Amniotic stem cell (primary cell): ENCODE measurements around the gene NUDT16L1.
"Not testable (repeated sequence)": the region's sequence is repeated elsewhere in the genome, so short reads cannot be mapped to it uniquely, and the experiment has no call there.

Experiments used
- DNase-seq: peaks from one replicate; lab custom pipeline; 2025; lab: John Stamatoyannopoulos, UW

The NUDT16L1 gene

DNA sequence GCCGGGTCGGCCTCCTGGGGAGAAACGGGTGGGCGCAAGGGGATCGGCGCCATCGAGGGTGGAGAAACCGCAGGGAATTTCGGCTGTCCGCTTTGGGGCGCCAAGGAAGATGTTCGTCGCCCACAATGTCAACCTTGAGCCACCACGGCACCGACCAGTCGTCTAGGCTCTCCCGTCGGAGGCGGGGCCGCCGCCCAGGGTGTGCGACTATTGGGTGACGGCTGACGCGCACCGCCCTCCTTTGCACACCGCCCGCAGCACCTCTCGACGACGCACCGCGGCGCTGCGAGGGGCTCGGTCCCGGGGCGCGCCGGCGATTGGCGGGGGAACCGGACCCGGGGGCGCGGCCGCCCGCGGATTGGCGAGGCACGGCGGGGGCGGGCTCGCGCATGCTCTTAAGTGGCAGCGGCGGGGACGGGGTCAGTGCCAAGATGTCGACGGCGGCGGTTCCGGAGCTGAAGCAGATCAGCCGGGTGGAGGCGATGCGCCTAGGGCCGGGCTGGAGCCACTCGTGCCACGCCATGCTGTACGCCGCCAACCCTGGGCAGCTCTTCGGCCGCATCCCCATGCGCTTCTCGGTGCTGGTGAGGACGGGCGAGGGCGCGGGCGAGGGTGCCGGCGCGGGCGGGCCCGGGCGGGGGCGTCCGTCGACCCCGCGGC, at the start of gene NUDT16L1:
TSS of gene NUDT16L1 (plus strand) at position 267 of the 660 bp plus-strand sequence. CDS start at position 432, 165 bp downstream.
- DNase-seq, result peak; percentile 95

DNA sequence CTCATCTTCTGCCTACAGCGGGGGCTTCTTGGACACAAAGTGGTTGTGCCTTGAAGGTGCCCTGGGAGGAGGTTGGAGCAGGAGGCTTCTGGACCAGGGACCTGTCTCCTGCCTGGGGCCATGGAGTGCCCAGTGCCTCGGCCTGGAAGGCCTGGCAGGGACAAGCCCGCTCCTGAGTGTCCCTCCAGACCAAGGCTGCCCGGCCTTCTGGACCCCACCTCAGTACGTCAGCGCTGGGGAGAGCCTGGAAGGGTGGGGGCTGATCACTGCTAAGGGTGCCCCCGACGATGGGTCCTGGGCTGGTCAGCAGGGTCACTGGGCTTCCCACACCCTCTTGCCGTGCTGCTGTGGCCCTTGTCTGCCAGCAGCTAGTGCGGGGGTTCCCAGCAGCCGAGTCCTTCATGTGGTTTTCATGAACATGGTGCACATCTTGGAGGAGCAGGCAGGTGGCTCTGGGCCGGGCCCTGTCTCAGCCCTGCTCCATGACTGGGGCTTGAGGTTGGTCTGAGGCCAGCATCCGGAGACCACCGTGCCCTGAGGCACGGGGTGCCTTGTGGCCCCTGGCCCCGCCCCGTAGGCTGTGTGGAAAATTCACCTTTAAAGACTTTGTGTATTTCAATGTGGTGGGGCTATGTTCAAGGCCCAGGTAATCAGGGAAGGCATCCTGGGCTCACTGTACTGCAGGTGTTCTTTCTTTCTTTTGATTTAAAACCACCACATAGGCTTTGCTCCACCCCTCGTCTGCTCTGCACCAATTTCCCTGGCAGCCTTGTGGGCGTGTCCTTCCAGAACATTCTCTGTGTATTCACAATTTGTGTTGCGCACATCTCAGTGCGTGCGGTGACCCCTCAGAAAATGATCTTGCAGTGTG, 46.4 kb upstream of the NUDT16L1 start:
- no peak for DNase-seq

DNA sequence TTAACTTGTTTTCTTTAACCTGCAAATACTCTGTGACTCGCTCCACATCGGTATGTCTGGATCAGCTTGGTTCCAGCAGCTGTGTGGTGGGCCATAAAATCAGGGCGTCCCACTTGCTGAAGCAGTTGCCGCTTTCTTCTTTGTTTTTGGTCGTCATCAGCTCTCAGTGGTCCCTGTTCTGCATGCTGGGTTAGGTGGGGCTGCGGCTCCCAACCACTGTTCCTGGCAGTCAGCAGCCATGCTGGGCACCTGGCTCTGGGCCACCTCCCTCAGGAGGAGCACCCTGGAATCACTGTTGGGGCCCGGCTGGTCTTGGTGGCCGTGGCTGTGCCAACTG, 45.8 kb upstream of the NUDT16L1 start:
- DNase-seq, result no peak

DNA sequence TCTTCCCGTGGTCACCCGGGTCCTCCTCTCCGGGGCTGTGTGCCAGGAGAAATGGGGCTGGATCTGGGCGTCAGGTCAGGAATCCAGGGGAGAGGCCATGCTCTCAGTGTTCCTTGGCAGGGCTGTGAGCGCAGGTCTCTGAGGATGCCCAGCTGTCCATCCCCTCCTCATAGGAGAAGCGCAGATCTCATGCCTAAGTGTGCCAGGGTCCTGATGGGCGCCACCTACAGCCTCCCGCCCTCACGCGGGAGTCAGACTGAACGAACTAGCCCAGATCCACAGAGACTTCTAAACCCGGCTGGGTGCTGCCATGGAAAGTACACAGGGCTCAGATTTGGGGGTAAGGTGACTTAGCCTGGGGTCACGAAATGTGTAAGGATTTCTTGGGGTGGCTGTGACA, 44.4 kb upstream of the NUDT16L1 start:
- no peak for DNase-seq

DNA sequence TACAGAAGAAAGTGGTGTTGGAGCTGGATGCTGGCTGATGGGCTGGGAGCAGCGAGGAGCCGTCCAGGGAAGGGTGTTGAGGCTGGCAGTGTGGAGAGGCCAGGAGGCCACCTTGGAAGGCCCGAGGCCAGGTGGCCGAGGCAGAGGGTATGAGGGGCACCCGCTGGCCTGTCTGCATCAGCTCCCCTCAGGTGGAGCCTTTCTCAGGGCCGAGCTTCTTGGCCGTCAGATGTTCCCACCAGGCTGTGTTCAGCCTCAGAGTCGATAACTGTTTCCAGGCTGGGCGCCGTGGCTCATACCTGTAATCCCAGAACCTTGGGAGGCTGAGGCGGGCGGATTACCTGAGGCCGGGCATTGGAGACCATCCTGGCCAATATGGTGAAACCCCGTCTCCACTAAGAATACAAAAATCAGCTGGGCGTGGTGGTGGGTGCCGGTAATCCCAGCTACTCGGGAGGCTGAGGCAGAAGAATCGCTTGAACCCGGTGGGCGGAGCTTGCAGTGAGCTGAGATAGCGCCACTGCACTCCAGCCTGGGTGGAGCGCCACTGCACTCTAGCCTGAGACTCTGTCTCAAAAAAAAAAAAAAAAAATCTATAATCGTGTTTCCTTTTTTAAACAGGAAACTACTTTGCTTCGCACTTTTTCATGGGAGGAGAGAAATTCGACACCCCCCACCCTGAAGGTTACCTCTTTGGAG, 43.5 kb upstream of the NUDT16L1 start:
- no peak for DNase-seq

DNA sequence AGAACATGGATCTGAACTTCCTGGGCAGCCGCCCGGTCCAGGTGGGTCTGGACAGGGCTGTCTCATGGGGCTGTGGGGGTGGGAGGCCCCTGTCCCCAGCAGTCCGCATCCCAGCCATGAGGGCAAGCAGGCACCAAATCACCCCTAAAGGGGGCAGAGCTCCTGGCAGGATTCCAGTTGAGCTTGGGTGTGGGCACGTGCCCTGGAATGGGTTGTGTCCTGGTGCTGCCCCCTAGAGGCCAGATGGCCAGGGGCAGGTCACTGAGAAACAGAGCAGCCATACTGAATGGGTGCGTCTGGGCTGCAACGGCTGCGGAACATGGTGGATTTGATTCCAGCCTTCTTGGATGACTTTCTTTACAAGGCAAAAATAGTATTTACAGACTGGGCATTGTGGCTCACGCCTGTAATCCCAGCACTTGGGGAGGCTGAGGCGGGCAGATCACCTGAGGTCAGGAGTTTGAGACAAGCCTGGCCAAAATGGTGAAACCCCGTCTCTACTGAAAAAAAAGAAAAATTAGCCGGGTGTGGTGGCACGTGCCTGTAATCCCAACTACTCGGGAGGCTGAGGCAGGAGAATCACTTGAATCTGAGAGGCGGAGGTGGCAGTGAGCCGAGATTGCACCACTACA, 42.8 kb upstream of the NUDT16L1 start:
- DNase-seq, result not testable (repeated sequence)

DNA sequence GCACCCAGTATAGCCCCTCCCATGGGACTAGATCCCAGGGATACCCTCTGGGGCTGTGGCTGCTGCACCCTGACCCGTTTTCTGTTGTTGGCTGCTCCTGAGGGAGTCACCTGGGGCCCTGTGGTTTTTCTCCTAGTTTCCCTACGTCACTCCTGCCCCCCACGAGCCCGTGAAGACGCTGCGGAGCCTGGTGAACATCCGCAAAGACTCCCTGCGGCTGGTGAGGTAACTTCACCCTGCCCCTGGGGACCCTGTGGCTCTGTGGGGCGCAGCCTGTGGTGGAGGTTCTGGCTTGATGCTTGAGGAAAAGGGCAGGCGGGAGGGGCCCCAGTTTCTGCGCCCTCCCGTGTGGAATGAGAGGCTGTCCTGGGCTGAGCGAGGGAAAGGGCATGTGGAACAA, 41.5 kb upstream of the NUDT16L1 start:
- no peak for DNase-seq

DNA sequence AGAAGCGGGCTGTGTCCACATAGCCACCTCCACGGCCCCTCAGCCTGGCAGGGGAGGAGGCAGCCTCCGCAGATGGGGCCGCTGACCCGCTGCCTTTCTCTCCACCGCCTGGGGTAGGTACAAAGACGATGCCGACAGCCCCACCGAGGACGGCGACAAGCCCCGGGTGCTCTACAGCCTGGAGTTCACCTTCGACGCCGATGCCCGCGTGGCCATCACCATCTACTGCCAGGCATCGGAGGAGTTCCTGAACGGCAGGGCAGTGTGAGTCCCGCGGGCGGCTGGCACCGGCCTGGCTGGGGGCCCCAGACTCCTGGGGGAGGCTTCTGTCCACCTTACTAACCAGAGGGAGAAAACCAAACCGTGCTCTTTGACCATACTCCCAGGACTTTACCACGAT, 40.8 kb upstream of the NUDT16L1 start:
- no peak for DNase-seq

DNA sequence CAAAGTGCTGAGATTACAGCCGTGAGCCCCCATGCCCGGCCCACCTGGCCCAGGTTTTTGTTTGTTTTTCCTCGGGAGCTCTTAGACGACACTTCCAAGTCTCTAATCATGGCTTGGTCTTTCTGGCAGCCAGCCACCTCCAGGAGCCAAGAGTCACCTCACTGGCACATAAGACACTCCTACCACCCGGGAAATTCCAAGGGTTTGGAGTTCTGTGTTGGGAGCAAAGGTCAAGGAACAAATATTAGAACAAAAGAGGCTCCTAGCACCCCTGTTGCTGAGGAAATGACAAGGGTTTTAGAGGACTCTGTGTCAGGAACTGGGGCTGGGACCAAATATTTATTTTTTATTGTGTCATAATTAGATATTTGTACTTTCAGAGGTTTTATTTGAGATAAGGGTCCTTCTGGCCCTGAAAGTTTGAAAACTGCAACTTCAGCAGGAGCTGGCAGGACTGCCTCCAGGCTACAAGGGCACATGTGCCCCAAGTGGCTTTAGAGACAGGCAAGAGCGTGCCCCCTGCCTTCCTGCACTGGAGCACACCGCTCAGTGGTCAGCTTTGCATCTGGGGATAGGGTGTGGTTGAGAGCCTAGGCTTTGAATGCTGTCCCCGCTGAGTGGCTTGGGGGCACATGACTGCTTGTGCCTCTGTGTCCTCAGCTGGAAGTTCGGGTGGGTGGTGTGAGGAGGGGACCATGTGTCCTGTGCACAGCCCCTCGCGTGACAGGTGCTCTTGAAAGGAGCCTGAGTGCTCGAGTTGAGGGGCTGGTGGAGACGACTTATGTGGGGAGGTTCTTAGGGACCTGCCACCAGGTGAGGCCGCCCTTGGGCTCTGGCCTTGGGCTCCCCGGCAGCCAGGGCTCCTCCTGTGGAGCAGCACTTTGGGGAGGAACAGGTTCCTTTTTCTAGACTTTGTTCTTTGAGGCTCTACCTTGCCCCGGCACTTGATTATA, 39.1 kb upstream of the NUDT16L1 start:
- no peak for DNase-seq

DNA sequence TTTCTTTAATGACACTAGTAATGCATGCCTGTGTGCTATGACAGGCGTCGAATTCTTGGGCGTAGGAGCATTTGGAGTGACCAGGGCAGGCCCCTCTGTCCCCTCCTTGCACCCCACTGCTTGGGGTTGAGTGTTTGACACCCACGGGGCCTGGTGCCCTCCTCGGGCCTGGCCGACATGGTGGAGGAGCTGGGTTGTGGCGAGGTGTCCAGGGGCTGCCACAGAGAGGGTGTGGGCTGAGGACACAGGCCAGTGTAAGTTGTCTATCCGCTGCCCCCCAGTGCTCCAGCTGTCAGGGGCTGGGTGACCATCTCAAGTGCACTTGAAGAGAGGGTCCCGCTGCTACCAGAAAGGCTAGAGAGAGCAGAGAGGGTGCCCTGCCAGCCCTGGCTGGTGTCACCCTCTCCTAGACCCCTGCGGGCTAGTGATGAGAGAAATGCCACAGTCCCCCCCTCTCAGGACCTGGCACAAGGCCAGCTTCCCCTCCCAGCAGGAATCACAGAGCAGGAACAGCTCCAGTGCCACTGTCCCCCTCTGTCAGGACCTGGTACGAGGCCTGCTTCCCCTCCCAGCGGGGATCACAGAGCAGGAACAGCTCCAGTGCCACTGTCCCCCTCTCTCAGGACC, 38.3 kb upstream of the NUDT16L1 start:
- DNase-seq, result no peak

DNA sequence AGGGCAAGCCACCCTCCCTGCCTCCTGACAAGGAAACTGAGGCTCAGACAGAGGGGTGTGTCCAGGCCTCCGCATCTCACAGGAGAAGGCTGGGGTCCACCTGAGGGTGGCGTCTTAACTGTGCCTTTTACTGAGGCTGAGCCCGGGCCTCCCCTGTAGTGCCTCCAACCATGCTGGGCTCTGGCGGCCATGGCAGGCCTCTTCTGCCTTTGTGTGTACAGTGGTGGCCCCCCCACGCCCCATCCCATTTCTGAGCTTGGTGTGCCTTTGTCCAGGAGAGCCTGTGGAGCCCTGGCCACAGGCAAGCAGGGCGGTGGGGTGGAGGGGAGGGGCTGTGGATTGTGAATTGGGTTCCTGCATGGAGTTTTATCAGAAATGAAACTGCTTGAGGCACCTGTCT, 37.6 kb upstream of the NUDT16L1 start:
- no peak for DNase-seq

DNA sequence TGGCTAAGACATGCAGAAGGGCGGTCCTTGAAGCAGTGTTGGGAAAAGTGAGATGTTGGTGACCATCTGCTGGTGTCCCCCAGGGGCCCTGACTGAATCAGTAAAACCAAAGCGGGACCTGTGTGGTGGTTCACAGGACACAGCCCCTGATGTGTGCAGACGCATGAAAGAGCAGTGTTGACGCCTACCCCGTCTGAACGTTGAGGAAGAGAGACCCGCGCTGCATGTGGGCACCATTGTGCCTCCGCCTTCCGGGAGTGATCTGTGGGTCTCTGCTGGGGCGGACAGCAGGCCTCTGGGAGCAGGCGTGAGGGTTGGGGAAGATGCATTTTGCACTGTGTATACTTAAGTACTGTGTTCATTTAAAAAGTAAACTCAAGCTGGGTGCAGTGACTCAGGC, 37.1 kb upstream of the NUDT16L1 start:
- no peak for DNase-seq

DNA sequence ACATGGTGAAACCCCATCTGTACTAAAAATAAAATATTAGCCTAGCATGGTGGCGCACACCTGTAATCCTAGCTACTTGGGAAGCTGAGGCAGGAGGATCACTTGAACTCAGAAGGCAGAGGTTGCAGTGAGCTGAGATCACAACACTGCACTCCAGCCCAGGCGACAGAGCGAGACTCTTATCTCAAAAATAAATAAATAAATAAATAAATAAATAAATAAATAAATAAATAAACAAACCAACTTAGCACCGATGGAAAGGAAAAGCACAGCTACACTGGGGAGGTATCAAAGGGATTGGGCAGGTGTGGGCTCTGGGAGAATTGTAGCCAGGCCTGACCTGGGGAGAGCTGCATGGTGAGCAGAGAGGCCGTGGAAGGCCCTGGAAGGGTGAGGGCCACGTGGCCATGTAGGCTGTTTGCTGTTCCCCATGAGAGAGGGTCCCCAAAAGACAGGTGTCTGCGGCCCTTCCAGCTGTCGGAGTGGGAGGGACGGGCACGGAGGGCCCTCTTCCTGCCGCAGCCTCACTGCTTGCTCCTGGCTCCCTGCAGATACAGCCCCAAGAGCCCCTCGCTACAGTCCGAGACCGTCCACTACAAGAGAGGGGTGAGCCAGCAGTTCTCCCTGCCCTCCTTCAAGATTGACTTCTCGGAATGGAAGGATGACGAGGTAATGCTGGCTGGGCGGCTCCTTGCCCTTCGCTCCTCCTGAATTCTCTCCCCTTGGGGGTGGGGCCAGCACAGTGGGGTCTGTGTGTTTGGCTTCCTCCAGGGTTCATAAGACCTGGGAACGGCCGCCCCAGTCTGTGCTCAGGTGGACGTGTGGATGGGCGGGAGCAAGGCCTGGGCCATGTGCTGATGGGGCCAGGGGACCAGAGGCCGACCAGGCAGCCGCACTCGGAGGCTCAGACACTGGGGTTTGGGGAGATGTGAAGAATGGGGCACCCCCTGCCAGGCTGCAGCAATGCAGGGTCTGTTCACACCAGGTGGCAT, 36.4 kb upstream of the NUDT16L1 start:
- no peak for DNase-seq

DNA sequence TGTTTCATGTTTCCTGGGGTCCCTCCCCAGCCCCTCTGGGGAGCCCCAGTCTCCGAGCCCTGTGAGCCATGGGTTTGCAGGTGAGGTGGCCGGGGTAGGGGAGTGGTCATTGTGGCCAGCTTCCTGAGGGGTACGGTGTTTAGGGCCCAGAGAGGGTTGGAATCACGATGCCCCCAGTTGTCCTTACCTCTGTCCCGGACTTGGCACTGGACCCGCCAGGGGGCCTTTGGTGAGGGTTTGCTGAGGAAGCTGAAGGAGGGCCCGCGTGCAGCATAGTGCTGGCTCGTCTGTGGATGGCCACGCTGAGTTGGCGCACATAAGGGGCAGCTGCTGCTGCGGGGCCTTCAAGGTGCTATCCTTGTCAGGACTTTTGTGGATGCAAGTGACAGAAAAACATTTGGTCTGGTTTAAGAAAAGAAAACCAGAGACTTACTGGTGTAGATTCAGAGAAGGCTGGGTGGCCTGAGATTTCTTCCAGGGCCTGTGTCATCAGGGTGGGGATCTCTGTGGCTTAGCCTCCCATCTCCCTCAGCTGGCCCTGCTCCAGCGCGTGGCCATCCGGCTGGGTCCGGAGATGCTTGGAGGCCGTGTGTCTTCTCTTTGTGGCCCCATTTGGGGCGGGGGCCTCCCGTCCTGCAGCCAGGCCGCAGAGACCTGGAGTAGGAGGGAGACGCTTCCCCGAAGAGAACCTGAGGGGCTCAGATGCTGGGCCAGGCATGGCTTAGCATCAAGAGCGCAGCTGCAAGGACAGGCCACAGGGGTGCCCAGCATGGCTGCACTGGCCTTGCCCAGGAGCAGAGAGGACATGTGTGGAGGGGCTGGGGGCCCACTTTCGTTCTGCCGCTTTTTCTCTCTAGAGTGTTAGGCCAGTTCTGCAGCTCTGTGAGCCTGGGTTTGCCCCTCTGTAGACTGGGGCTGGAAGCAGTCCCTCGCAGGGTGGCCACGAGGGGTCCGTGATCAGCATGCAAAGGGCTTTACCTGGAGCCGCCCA, 33.7 kb upstream of the NUDT16L1 start:
- DNase-seq, result no peak

DNA sequence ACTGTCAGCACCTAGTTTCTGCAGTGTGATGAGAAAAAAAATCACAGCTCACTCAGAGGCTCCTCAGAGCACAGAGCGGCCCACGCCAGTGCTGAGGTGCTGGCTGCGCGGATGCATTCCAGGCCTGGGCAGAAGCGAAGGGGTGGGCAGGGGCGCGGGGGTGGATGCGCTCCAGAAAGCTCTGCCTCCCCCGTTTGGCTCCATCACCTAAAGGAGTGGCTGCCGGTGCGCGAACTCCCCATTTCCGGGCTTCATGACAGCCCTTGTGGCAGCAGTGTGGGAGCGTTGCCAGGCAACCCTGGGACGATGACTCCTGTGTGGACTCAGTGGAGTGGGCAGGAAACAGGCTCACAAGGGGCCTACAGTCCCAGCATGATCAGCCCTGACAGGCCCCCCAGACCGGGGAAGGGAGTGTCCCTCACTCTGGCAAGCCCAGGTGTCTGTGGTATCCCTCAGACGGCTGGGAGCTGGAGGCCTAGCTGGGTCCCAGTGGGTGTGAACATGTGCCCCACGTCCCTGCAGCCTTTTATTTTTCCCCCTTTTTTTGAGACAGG, 32.8 kb upstream of the NUDT16L1 start:
- DNase-seq, result peak; percentile 14

DNA sequence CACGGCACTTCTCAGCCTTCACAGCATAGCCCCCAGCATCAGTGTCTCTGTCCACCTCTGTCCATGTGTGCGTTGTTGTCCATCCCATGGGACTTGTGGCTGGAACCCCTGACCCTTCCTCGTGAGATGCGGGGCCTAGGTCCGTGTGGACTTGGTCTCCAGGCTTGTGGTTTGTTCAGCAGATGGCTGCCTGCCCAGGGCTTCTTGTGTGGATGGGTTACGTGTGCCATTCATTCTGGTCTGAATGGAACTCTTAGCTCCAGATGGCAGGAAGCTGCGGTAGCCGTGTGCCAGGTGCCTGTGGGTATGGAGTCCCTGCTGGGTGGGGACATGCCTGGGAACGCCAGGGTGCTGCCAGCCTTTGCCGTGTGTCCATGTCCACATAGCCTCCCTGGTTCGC, 31.7 kb upstream of the NUDT16L1 start:
- no peak for DNase-seq

DNA sequence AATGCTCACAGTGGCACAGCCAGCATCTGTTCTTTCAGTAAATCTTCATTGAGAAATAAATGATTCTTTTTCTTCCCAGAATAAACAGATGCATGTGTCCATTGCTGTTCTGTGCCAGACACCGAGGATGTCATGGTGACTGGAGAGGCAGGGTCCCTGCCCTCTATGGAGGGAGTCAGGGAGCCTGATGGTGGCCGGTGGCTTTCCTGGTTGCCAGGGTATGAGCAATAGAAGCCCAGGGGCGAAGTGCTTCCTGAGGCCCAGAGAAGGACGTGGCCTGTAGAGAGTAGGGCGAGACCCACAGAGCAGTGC, 29.9 kb upstream of the NUDT16L1 start:
- DNase-seq, result no peak

DNA sequence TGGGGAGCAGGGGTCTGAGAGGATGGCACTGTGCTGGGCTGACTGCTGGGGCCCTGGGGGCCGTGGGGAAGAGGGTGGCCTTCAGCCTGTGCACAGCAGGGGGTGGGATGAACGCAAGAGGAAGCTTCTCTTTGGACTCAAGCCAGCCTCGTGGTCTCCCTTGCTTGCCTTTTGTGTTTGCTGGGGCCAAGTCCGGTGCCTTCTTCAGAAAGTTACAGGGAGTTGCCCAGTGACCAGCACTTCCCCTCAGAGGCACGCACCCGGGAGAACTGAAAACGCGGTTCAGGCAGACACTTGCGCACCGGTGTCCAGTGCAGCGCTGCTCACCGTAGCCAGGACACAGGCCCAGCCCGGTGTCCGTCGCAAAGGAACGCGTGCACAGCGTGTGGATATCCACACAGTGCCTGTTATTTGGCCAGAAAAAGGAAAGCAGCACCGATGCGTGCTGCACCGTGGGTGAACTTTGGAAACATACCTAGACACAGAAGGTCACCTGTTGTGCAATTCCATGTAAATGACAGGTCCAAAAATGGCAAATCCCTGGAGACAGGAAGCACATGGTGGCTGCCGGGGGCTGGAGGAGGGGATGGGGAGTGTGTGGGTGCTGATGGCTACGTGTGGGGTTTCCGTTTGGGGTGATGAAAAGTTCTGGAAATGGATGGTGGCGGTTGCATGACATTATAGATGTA, 29.4 kb upstream of the NUDT16L1 start:
- DNase-seq, result no peak
